Sigmoid colon (tissue), 4 donors: ENCODE data around the gene ANKS1A.

Experiments
- CTCF ChIP-seq, 4 experiments: fragments of 450-650 bp in 3 of 4; fragments of 200-600 bp in 1 of 4; IDR thresholded peaks; one replicate each; pipeline ENCODE4 v1.5.1; 2016 to 2019; ENCODE audit warnings: antibody characterized with exemption in 4 of 4, mild to moderate bottlenecking in 3 of 4, moderate library complexity in 2 of 4
- EP300 ChIP-seq, 4 donors: sonication (generic); formaldehyde crosslinking; IDR thresholded peaks; one replicate each; pipeline ENCODE4 v1.6.1; 2017; ENCODE audit warnings: antibody characterized with exemption in 4 of 4

GRCh38 chr6:35047265-35048011 is 158.4 kb downstream of the ANKS1A start:
- TF ChIP-seq CTCF (IDR thresholded peaks at IDR 0.05) = no peak
- TF ChIP-seq EP300 (IDR thresholded peaks at IDR 0.05) = no peak
